GM18505 (cell line): ENCODE measurements around the gene ULK2.

Experiments
- ATAC-seq: cut with Tn5 transposase; IDR thresholded peaks from one replicate; pipeline ENCODE4 v1.9.1; 2021; ENCODE audit not compliant: unreplicated experiment
- POLR2A ChIP-seq: IDR thresholded peaks from 4 replicates; pipeline ENCODE4 v1.6.1; 2011; ENCODE audit warnings: borderline replicate concordance; ENCODE audit not compliant: insufficient read depth, insufficient read length; ENCODE audit errors: extremely low read depth

ULK2 gene

GRCh38 chr17:19755392-19755791 lies 112.3 kb downstream of the ULK2 start:
- no peak for TF ChIP-seq POLR2A
- no peak for ATAC-seq

GRCh38 chr17:19753661-19754463 lies 113.9 kb downstream of the ULK2 start:
- no peak for ATAC-seq
- no peak for TF ChIP-seq POLR2A

GRCh38 chr17:19753051-19753509 lies 114.7 kb downstream of the ULK2 start:
- TF ChIP-seq POLR2A = no peak
- ATAC-seq = no peak

GRCh38 chr17:19752216-19753050 lies 115.3 kb downstream of the ULK2 start:
- no peak for ATAC-seq
- no peak for TF ChIP-seq POLR2A

GRCh38 chr17:19750835-19751234 lies 116.9 kb downstream of the ULK2 start:
- no peak for ATAC-seq

GRCh38 chr17:19750020-19750572 lies 117.6 kb downstream of the ULK2 start:
- ATAC-seq = no peak
- TF ChIP-seq POLR2A = no peak

More at GRCh38 chr17:19750835-19751234, 116.9 kb downstream of the ULK2 start:
- no peak for TF ChIP-seq POLR2A

GRCh38 chr17:19748807-19749193 lies 118.9 kb downstream of the ULK2 start:
- no peak for TF ChIP-seq POLR2A
- no peak for ATAC-seq

GRCh38 chr17:19747829-19748806 lies 119.6 kb downstream of the ULK2 start, which contains the start of gene ALDH3A1:
Gene ALDH3A1 (minus strand): TSS chr17:19748298. CDS start chr17:19745129, 3,169 bp downstream.
- no peak for ATAC-seq
- TF ChIP-seq POLR2A = no peak

GRCh38 chr17:19747159-19747719 lies 120.5 kb downstream of the ULK2 start:
- ATAC-seq = no peak

GRCh38 chr17:19746517-19746916 lies 121.2 kb downstream of the ULK2 start:
- no peak for TF ChIP-seq POLR2A
- no peak for ATAC-seq

More at GRCh38 chr17:19747159-19747719, 120.5 kb downstream of the ULK2 start:
- TF ChIP-seq POLR2A = no peak

- ATAC-seq = no peak
- no peak for TF ChIP-seq POLR2A
Observed at GRCh38 chr17:19744922-19745757, 122.6 kb downstream of the ULK2 start.
